Neural cell (in vitro differentiated cells): ENCODE results near the gene MGAT4A. TPM values are rescaled to one million over a fixed set of nuclear protein-coding genes. Genes with fewer than 3 reads are reported as not detected.

Experiments used
- H2AFZ ChIP-seq: fragments of 200-600, 300-800 bp; sonication (generic), shearing (Covaris generic); 2 replicates; pipeline ENCODE4 v1.6.0; 2014; ENCODE audit warnings: low read depth, mild to moderate bottlenecking, antibody characterized with exemption, low read length, moderate library complexity
- H3F3A ChIP-seq: fragments of 200-600 bp; shearing (Covaris generic); 2 replicates; pipeline ENCODE4 v1.6.1; 2016; ENCODE audit warnings: mild to moderate bottlenecking, moderate library complexity, mixed read lengths, antibody characterized with exemption, low read length; ENCODE audit not compliant: insufficient read depth, poor library complexity, severe bottlenecking
- H3K27ac ChIP-seq: fragments of 200-600, 300-800 bp; sonication (generic), shearing (Covaris generic); 2 replicates; pipeline ENCODE4 v1.5.1; 2014; ENCODE audit warnings: mild to moderate bottlenecking, low read length, moderate library complexity
- H3K27me3 ChIP-seq: fragments of 300-800, 200-600 bp; sonication (generic), shearing (Covaris generic); 2 replicates; pipeline ENCODE4 v1.6.0; 2014; ENCODE audit warnings: mild to moderate bottlenecking, low read depth, low read length, moderate library complexity; ENCODE audit not compliant: insufficient read depth
- H3K36me3 ChIP-seq: fragments of 300-800, 200-600 bp; sonication (generic), shearing (Covaris generic); 2 replicates; pipeline ENCODE4 v1.5.1; 2014; ENCODE audit warnings: mild to moderate bottlenecking, antibody characterized with exemption, low read length, moderate library complexity; ENCODE audit not compliant: insufficient read depth
- H3K4me2 ChIP-seq: fragments of 300-800, 200-600 bp; sonication (generic), shearing (Covaris generic); 2 replicates; pipeline ENCODE4 v1.6.0; 2014; ENCODE audit warnings: mild to moderate bottlenecking, low read length
- H3K4me3 ChIP-seq: fragments of 300-800, 200-600 bp; sonication (generic), shearing (Covaris generic); 2 replicates; pipeline ENCODE4 v1.5.1; 2014; ENCODE audit warnings: mild to moderate bottlenecking, low read length, moderate library complexity
- H3K79me2 ChIP-seq: fragments of 200-600 bp; shearing (Covaris generic); replicated peaks from 2 replicates; pipeline ENCODE4 v1.6.0; 2014; ENCODE audit warnings: mild to moderate bottlenecking, low read length, moderate library complexity; ENCODE audit not compliant: insufficient read depth
- H3K9ac ChIP-seq: fragments of 300-800, 200-600 bp; sonication (generic), shearing (Covaris generic); 2 replicates; pipeline ENCODE4 v1.6.1; 2016; ENCODE audit warnings: mild to moderate bottlenecking, low read length, mixed read lengths
- H3K9me2 ChIP-seq: fragments of 200-600 bp; shearing (Covaris generic); 2 replicates; pipeline ENCODE4 v1.6.1; 2016; ENCODE audit warnings: mild to moderate bottlenecking, low read length, mixed read lengths; ENCODE audit not compliant: insufficient read depth
- H3K9me3 ChIP-seq: fragments of 200-600, 300-800 bp; sonication (generic), shearing (Covaris generic); 2 replicates; pipeline ENCODE4 v1.6.1; 2016; ENCODE audit warnings: mild to moderate bottlenecking, mixed run types, low read length, moderate library complexity, mixed read lengths
- H4K20me1 ChIP-seq: fragments of 200-600 bp; shearing (Covaris generic); 2 replicates; pipeline ENCODE4 v1.6.1; 2016; ENCODE audit warnings: mild to moderate bottlenecking, mixed run types; ENCODE audit not compliant: insufficient read depth
- EP300 ChIP-seq: fragments of 450-650 bp; conservative IDR thresholded peaks from 2 replicates; pipeline ENCODE4 v1.6.1; 2014; ENCODE audit warnings: antibody characterized with exemption, mild to moderate bottlenecking, moderate library complexity; ENCODE audit not compliant: poor library complexity, severe bottlenecking
- EZH2 ChIP-seq: fragments of 200-600, 300-800 bp; shearing (Covaris generic), sonication (generic); IDR thresholded peaks from 2 replicates; pipeline ENCODE4 v1.6.1; 2014; ENCODE audit warnings: antibody characterized with exemption, low read length, borderline replicate concordance, mild to moderate bottlenecking; ENCODE audit not compliant: insufficient read depth, poor library complexity, severe bottlenecking
- MXI1 ChIP-seq: fragments of 450-650 bp; conservative IDR thresholded peaks from 2 replicates; pipeline ENCODE4 v1.6.1; 2014; ENCODE audit warnings: antibody characterized with exemption, mild to moderate bottlenecking; ENCODE audit not compliant: poor library complexity, severe bottlenecking
- POLR2AphosphoS5 ChIP-seq: IDR thresholded peaks from 2 replicates; pipeline ENCODE4 v1.6.1; 2012
- RAD21 ChIP-seq: fragments of 450-650 bp; conservative IDR thresholded peaks from 2 replicates; pipeline ENCODE4 v1.6.1; 2014; ENCODE audit warnings: antibody characterized with exemption, mild to moderate bottlenecking, moderate library complexity
- SMC3 ChIP-seq: fragments of 450-650 bp; conservative IDR thresholded peaks from 2 replicates; pipeline ENCODE4 v1.6.1; 2014; ENCODE audit warnings: antibody characterized with exemption, mild to moderate bottlenecking, moderate library complexity; ENCODE audit not compliant: poor library complexity
- TAF1 ChIP-seq: IDR thresholded peaks from 2 replicates; pipeline ENCODE4 v1.6.1; 2012; ENCODE audit warnings: low read depth
- polyA plus RNA-seq: library from polyadenylated mRNA; depleted of rRNA; stranded (reverse); fragments of >200 nt; gene quantifications from 2 replicates; pipeline ENCODE4 v1.2.3, GENCODE V29; 2014
- TF ChIP-seq, protein P1 (sequence below): fragments of 450-650 bp; IDR thresholded peaks from 2 replicates; pipeline ENCODE4 v1.5.1; 2014; ENCODE audit warnings: antibody characterized with exemption, mild to moderate bottlenecking, moderate library complexity; ENCODE audit not compliant: poor library complexity, severe bottlenecking
- TF ChIP-seq, protein P2 (sequence below): IDR thresholded peaks from 2 replicates; pipeline ENCODE4 v1.6.1; 2012; ENCODE audit warnings: borderline replicate concordance

The MGAT4A gene
- polyA plus RNA-seq, 1 donor from 2014 or later: 54.8 TPM

GRCh38 chr2:98771264-98771663 lies 40.3 kb upstream of the MGAT4A start:
- no peak for TF ChIP-seq RAD21
- TF ChIP-seq TAF1: no peak
- TF ChIP-seq EP300: no peak
- TF ChIP-seq, protein P1, sequence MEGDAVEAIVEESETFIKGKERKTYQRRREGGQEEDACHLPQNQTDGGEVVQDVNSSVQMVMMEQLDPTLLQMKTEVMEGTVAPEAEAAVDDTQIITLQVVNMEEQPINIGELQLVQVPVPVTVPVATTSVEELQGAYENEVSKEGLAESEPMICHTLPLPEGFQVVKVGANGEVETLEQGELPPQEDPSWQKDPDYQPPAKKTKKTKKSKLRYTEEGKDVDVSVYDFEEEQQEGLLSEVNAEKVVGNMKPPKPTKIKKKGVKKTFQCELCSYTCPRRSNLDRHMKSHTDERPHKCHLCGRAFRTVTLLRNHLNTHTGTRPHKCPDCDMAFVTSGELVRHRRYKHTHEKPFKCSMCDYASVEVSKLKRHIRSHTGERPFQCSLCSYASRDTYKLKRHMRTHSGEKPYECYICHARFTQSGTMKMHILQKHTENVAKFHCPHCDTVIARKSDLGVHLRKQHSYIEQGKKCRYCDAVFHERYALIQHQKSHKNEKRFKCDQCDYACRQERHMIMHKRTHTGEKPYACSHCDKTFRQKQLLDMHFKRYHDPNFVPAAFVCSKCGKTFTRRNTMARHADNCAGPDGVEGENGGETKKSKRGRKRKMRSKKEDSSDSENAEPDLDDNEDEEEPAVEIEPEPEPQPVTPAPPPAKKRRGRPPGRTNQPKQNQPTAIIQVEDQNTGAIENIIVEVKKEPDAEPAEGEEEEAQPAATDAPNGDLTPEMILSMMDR: no peak
- no peak for TF ChIP-seq EZH2
- TF ChIP-seq POLR2AphosphoS5: no peak
- no peak for TF ChIP-seq MXI1
- no peak for TF ChIP-seq SMC3
- TF ChIP-seq, protein P2, sequence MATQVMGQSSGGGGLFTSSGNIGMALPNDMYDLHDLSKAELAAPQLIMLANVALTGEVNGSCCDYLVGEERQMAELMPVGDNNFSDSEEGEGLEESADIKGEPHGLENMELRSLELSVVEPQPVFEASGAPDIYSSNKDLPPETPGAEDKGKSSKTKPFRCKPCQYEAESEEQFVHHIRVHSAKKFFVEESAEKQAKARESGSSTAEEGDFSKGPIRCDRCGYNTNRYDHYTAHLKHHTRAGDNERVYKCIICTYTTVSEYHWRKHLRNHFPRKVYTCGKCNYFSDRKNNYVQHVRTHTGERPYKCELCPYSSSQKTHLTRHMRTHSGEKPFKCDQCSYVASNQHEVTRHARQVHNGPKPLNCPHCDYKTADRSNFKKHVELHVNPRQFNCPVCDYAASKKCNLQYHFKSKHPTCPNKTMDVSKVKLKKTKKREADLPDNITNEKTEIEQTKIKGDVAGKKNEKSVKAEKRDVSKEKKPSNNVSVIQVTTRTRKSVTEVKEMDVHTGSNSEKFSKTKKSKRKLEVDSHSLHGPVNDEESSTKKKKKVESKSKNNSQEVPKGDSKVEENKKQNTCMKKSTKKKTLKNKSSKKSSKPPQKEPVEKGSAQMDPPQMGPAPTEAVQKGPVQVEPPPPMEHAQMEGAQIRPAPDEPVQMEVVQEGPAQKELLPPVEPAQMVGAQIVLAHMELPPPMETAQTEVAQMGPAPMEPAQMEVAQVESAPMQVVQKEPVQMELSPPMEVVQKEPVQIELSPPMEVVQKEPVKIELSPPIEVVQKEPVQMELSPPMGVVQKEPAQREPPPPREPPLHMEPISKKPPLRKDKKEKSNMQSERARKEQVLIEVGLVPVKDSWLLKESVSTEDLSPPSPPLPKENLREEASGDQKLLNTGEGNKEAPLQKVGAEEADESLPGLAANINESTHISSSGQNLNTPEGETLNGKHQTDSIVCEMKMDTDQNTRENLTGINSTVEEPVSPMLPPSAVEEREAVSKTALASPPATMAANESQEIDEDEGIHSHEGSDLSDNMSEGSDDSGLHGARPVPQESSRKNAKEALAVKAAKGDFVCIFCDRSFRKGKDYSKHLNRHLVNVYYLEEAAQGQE: no peak
- H4K20me1 ChIP-seq: no peaks in the 10 kb centered on the region
- H3K9me2 ChIP-seq: no peaks in the 10 kb centered on the region
- H3K27me3 ChIP-seq: no peaks in the 10 kb centered on the region
- H2AFZ ChIP-seq: no peak overlapping the region
- no peaks in the 10 kb centered on the region for H3K36me3 ChIP-seq
- no peaks in the 10 kb centered on the region for H3K9me3 ChIP-seq
- H3K4me2 ChIP-seq: no peak overlapping the region
- no peaks in the 10 kb centered on the region for H3K79me2 ChIP-seq
- H3K27ac ChIP-seq: no peak overlapping the region
- H3F3A ChIP-seq: no peaks in the 10 kb centered on the region
- no peak overlapping the region for H3K4me3 ChIP-seq
- H3K9ac ChIP-seq: no peak overlapping the region

DNA sequence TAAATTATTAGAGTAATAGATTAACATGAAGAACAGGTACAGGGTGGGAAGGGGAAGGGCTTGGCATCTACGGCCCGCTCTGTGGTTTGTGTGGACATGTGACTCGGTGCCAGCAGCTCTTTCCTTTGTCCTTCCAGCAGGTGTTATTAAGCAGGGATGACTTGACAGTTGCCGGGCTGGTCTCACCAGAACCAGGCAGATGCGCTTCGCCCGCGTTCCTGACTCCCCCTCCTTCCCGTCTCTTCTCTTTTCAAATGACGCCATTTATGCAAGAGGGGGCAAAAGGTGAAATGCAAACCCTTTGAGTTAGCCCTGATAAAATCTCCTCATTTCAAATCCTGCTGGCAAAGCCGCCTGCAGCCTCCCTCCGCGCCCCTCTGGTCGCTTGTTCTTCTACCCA lies 38.9 kb upstream of the MGAT4A start:
- H3K9ac ChIP-seq: no peak overlapping the region
- H4K20me1 ChIP-seq: no peaks in the 10 kb centered on the region
- no peak overlapping the region for H3K4me2 ChIP-seq
- H3K36me3 ChIP-seq: no peaks in the 10 kb centered on the region
- TF ChIP-seq POLR2AphosphoS5 (no peak), EP300 (no peak), SMC3 (no peak), EZH2 (no peak), RAD21 (no peak), MXI1 (no peak)
- TF ChIP-seq, protein P1: no peak
- TF ChIP-seq, protein P2: no peak
- no peaks in the 10 kb centered on the region for H3K27me3 ChIP-seq
- H3K9me3 ChIP-seq: no peaks in the 10 kb centered on the region
- H2AFZ ChIP-seq: no peak overlapping the region
- no peaks in the 10 kb centered on the region for H3K79me2 ChIP-seq
- H3K9me2 ChIP-seq: no peaks in the 10 kb centered on the region
- no peak overlapping the region for H3K27ac ChIP-seq
- H3F3A ChIP-seq: no peaks in the 10 kb centered on the region
- H3K4me3 ChIP-seq: no peak overlapping the region
